GM12873 (cell line): ENCODE results near the gene DSCAM.

Source experiments
- CTCF ChIP-seq: IDR thresholded peaks from 2 replicates; pipeline ENCODE4 v1.5.1; 2012; ENCODE audit warnings: low read depth, mild to moderate bottlenecking, moderate library complexity, low read length, control low read depth; ENCODE audit not compliant: insufficient read depth; ENCODE audit errors: missing control alignments

DSCAM gene

GRCh38 chr21:40730426-40730800 lies 116.5 kb downstream of the DSCAM start:
- TF ChIP-seq CTCF = no peak

- no peak for TF ChIP-seq CTCF
Observed at GRCh38 chr21:40729761-40730425, 117.1 kb downstream of the DSCAM start.

- TF ChIP-seq CTCF = no peak
Observed at GRCh38 chr21:40723966-40724365, 123.0 kb downstream of the DSCAM start.

GRCh38 chr21:40723317-40723716 lies 123.6 kb downstream of the DSCAM start:
- no peak for TF ChIP-seq CTCF

- TF ChIP-seq CTCF = no peak
Observed at GRCh38 chr21:40719615-40720014, 127.3 kb downstream of the DSCAM start.

- no peak for TF ChIP-seq CTCF
Observed at GRCh38 chr21:40717028-40717427, 129.9 kb downstream of the DSCAM start.

- TF ChIP-seq CTCF = no peak
Observed at GRCh38 chr21:40714536-40714935, 132.4 kb downstream of the DSCAM start.
